HG02610 (cell line): ENCODE data around the gene MTHFS.
"Not testable (repeated sequence)": the region's sequence is repeated elsewhere in the genome, so short reads cannot be mapped to it uniquely, and the experiment has no call there.

ENCODE experiments used
- ATAC-seq: cut with Tn5 transposase; IDR thresholded peaks from one replicate; pipeline ENCODE4 v1.9.1; 2021; ENCODE audit warnings: mild to moderate bottlenecking, moderate library complexity; ENCODE audit not compliant: unreplicated experiment

Gene MTHFS

GRCh38 chr15:79896634-79897379 is at the start of gene MTHFS:
Gene MTHFS, minus strand, starts transcription at chr15:79897014. Its CDS starts 26 bp downstream, at chr15:79896988.
- peak; percentile 74 for ATAC-seq

DNA sequence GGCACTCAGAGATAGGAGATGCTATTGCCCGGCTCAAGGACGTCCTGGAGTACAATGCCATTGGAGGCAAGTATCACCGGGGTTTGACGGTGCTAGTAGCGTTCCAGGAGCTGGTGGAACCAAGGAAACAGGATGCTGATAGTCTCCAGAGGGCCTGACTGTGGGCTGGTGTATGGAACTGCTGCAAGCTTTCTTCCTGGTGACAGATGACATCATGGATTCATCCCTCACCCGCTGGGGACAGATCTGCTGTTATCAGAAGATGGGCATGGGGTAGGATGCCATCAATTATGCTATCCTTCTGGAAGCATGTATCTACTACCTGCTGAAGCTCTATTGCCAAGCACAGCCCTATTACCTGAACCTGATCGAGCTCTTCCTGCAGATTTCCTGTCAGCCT is 47.8 kb upstream of the MTHFS start:
- no peak for ATAC-seq

GRCh38 chr15:79943820-79944219 is 47.0 kb upstream of the MTHFS start:
- peak; percentile 73 for ATAC-seq

- ATAC-seq = no peak
Observed at GRCh38 chr15:79942741-79943481, 46.1 kb upstream of the MTHFS start.

GRCh38 chr15:79939399-79939798 is 42.6 kb upstream of the MTHFS start:
- no peak for ATAC-seq

DNA sequence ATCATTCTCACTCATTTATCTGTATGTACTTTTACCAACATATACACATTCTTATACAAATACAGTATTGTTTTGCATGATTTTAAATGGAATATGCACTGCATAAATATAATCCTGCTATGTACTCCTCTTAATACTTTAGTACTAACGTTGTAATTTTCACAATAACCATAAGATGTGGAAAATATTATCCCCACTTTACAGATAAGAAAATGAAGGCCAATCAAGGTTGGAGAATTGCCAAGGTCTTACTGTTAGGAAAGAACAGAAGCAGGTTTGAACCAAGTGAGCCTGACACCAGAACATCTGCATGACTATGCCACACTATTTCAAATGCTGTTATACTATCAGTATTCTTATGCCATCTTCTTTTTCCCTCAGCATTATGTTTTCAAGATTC is 41.3 kb upstream of the MTHFS start:
- no peak for ATAC-seq

GRCh38 chr15:79935556-79936201 is 38.9 kb upstream of the MTHFS start:
- not testable (repeated sequence) for ATAC-seq

DNA sequence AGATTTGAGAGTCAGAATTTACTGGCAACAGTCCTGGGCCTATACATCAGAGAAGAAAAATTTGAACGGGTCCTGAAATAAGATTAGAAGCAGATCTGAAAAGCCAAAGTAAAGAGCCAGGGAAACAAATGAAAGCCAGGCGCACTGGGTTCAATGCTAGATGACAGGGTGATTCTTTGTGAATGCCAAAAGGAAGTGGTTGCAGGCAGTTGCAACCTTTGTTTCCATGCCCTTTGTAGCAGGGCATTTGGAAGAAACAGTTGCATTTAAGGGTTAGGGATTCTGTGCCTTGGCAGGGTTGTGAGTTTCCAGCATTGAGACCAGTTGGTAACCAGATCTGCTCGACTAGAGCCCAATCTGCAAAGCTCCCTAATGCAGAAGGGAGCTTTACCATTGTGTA is 36.4 kb upstream of the MTHFS start:
- no peak for ATAC-seq

DNA sequence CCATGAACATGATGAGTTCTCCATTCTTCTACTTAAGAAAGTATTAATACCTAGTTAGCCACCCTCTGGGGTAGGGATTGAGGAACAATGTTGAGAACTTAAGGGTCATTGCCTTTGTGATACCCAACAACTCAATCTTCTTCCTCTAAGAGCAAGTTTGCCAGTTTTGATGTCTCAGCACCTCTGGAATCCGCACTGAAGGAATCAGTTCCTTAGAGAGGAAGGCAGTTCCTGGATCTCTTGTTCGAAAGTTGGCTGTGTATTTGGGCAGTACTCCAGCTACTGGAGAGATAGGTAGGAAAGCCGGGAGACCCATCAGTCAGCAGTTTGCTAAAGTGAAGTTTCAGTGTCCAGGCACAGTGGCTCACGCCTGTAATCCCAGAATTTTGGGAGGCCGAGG is 35.6 kb upstream of the MTHFS start:
- ATAC-seq = no peak

DNA sequence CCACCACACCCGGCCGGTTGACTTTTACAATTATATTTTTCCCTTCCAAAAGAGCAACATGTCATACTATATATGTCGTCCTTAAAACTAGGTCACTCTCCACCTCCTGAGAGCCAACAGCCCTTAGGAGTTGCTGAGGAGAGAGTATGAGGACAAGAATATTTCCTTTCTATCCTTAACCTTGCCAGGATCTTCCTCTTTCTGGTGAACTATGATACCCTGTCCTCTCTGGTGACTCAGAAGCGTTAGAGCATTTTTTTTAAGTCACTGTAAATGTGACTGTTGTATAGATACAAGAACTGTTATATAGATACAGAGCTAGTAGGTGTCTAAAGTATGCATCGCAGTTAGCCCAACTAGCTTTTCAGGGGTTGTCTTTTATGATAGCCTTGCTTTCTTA is 33.7 kb upstream of the MTHFS start:
- ATAC-seq = no peak

DNA sequence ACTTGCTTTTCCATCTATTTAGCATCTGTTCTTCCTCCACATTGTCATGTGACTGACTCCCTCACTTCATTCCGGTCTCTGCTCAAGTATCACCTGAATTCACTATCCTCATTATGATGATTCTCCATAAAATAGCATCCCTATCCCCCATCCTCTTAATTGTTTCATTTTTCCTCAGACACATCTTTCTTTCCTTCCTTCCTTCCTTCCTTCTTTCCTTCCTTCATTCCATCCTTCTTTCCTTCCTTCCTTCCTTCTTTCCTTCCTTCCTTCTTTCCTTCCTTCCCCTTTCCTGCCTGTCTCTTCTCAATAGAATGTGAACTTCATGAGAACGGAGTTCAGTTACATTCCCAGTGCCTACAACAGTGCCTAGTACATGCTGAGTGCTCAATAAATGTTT is 32.6 kb upstream of the MTHFS start:
- ATAC-seq = no peak

GRCh38 chr15:79926116-79926515 is 29.3 kb upstream of the MTHFS start:
- ATAC-seq = not testable (repeated sequence)

DNA sequence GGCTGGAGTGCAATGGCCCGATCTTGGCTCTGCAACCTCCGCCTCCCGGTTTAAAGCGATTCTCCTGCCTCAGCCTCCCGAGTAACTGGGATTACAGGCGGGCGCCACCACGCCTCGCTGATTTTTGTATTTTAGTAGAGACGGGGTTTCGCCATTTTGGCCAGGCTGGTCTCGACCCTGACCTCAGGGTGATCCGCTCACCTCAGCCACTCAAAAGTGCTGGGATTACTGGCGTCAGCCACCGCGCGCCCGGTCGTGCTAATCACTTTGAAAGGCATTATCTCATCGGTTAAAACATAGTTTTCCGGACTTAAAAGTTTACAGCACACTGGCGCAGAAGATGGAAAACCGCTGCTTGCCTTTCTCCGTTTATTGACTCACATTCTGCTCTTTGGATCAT is 27.6 kb upstream of the MTHFS start:
- ATAC-seq = no peak

GRCh38 chr15:79923515-79924169 is 26.8 kb upstream of the MTHFS start:
- peak; percentile 96 for ATAC-seq

DNA sequence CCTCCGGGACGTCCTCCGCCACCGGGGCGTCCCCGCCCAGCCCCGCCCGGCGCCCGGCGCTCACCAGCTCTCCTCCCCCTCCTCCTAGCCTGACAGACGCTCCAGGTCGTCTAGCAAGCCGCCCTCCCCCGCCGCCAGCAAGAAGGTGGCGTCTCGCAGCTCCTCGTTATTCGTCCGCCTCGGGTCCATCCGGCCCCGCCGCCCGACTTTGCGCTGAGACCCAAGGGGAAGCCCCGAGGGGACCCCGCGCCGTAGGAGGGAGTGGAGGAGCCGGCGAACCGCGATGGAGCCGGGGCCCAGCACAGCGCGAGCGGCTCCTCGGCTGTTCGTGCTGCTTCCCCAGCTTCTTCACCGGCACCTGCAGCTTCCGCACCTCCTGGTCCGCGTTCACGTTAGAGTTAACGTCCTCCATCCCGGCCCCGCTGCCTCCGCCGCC is 26.3 kb upstream of the MTHFS start:
- ATAC-seq = peak; percentile 37

DNA sequence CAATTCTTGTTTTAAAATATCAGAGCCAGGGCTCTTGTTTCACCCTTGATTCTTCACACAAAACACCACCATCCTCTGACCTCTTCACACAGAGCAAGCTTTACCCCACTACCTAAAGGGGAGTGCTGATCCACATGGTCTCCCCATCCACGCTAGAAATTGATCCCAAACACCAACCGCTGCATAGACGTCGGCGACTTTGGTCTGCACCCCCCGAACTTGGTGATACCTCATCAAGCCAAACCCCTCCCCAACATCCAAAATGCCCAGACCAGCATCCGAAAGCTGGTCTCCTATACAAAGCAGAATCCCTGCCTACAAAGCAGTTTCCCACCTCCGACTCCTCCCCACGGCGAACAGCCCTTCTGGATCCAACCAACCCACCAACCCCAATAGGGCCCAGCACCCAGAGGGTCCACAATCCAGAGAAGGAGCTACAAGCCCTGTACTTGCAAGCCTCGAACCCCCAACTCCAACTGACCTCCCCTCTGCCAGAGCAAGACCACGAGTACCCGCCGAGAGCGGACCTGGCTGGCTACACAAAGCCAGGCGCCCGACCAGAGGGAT is 25.8 kb upstream of the MTHFS start:
- no peak for ATAC-seq

DNA sequence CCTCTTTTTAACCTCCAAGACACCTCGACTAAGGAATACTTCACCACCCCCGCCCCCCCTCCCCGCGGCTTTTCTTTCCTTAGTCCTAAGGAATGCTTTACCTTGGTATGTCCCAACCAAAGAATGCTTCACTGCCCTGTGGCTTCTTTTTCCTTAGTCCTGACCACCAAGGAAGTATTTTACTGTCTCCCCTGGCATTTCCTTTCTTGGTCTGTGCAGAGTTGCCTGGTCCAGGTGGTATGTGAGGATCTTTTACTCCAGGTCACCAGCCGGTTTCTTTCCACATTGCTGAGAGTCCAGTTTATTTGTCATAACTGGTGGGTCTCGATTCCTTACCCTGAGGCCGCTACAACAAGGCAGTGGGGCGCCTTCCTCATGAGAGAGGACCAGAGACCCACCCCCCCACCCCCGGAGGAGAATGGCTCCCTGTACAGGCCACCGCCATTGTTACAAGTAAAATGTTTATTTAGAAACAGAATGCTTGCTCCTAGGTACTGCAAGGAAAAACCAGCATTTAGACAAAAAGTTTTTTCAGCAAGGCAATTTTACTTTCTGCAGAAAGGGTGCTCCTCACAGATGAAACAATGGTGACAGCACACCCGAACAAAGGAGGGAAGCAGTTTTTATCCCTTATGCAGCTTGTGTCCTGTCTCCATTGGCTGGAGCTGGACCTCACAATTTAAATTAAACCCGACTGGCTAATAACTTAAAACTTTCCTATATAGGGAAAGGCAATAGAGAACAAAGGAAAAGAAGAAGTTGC is 23.1 kb upstream of the MTHFS start:
- no peak for ATAC-seq

DNA sequence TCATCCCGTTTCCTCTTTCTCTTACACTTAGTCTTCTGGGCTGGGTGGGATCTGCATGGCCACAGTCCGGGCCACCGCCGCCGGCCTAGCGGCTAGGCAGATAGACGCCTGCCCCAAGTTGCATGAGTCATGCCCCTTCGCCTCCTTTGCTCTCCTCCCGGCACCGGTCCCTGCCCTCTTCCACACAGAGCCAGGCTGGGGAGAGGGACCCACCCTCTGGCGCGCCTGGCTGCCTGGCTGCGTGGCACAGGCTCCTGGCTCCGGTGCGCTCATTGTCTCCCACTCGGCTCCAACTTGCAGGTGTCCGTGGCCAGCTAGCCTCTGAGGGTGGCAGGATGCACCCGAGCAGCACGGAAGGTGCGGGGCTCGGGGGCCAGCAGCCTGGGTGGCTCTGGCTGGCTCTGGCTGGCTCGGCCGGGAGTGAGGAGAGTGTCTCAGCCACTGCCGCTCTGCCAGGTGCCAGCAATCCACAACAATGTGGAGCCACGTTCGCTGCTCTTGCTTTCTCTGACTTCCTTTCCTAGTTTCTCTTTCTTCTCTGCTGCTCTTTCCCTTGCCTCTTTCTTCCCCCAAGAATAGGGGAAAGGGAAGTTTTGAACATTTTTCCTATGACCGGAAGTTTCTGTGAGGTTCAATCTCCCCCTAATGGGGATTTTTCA is 22.4 kb upstream of the MTHFS start:
- ATAC-seq = no peak

- ATAC-seq = no peak
Observed at GRCh38 chr15:79918278-79918677, 21.5 kb upstream of the MTHFS start.
